GM12878 (cell line): ENCODE data around the gene CALM3. TPM values are rescaled to one million over a fixed set of nuclear protein-coding genes. Genes with fewer than 3 reads are reported as not detected.

Experiments
- ATAC-seq: fragments of 200-7000 bp; cut with Tn5 transposase; 3 replicates; pipeline ENCODE4 v1.9.1; 2020; ENCODE audit warnings: mild to moderate bottlenecking, moderate library complexity
- BruUV-seq: library from RNA; stranded (reverse); fragments of 400-500 nt; replicated peaks from 2 replicates; lab custom pipeline; 2021; lab: Mats Ljungman, UMichigan
- CTCF ChIA-PET: fragments of 300-600 bp; sonication (Branson Sonifier 250); formaldehyde crosslinking; extraction: SDS; loops from one replicate; lab custom pipeline; 2021; ENCODE audit warnings: inconsistent platforms; lab: Yijun Ruan, JAX
- POLR2A ChIA-PET: fragments of 350-600 bp; formaldehyde crosslinking; extraction: SDS; loops from one replicate; lab custom pipeline; 2021; ENCODE audit warnings: inconsistent platforms; lab: Charles Lee
- RAD21 ChIA-PET: fragments of 300-600 bp; sonication (Branson Sonifier 250); formaldehyde crosslinking; loops from one replicate; lab custom pipeline; 2023; ENCODE audit warnings: antibody characterized with exemption; ENCODE audit not compliant: unreplicated experiment; lab: Charles Lee
- SMC1A ChIA-PET: fragments of 300-600 bp; sonication (Branson Sonifier 250); formaldehyde crosslinking; loops from one replicate; lab custom pipeline; 2023; ENCODE audit not compliant: unreplicated experiment, uncharacterized antibody; lab: Charles Lee
- DNase-seq: peaks from one replicate; pipeline ENCODE4 v3.0.0-alpha.2; 2011; ENCODE audit warnings: low read depth, low spot score
- FAIRE-seq: peaks from 3 replicates; lab custom pipeline; 2011; peaks lifted over from hg19 to GRCh38; lab: Jason Lieb, UNC
- H2AFZ ChIP-seq: 2 replicates; pipeline ENCODE4 v1.6.0; 2011; ENCODE audit warnings: low read depth, low read length, control low read depth; ENCODE audit not compliant: control insufficient read depth
- H3K27ac ChIP-seq: 2 replicates; pipeline ENCODE4 v1.5.1; 2011; ENCODE audit warnings: control low read depth; ENCODE audit not compliant: control insufficient read depth, insufficient read depth
- H3K27me3 ChIP-seq, 2 experiments: replicated peaks in 1 of 2; 2 replicates each; pipeline versions ENCODE4 v1.6.0 to v1.6.1; 2011; ENCODE audit warnings: low read length in 1 of 2; ENCODE audit not compliant: control insufficient read depth in 2 of 2, insufficient read depth in 2 of 2
- H3K36me3 ChIP-seq, 2 experiments: 2 replicates each; pipeline ENCODE4 v1.5.1; 2011; ENCODE audit warnings: low read length in 1 of 2; ENCODE audit not compliant: control insufficient read depth in 2 of 2, insufficient read depth in 2 of 2
- H3K4me1 ChIP-seq: 2 replicates; pipeline ENCODE4 v1.6.1; 2011; ENCODE audit warnings: mild to moderate bottlenecking, low read length, moderate library complexity, mixed read lengths; ENCODE audit not compliant: control insufficient read depth, insufficient read depth
- H3K4me2 ChIP-seq: 2 replicates; pipeline ENCODE4 v1.6.0; 2011; ENCODE audit warnings: control low read depth; ENCODE audit not compliant: control insufficient read depth, insufficient read depth
- H3K4me3 ChIP-seq: fragments of 200-600 bp; sonication (generic); 2 replicates; pipeline ENCODE4 v1.5.1; 2016
- H3K79me2 ChIP-seq: 2 replicates; pipeline ENCODE4 v1.6.0; 2011; ENCODE audit warnings: low read length; ENCODE audit not compliant: control insufficient read depth, insufficient read depth
- H3K9ac ChIP-seq: 2 replicates; pipeline ENCODE4 v1.8.0; 2011; ENCODE audit warnings: low read length, control low read depth, mixed read lengths; ENCODE audit not compliant: control insufficient read depth, insufficient read depth
- H3K9me3 ChIP-seq: replicated peaks from 3 replicates; pipeline ENCODE4 v1.5.1; 2011; ENCODE audit warnings: mild to moderate bottlenecking, low read length; ENCODE audit not compliant: control insufficient read depth, insufficient read depth
- H4K20me1 ChIP-seq: 2 replicates; pipeline ENCODE4 v1.6.0; 2011; ENCODE audit not compliant: control insufficient read depth, insufficient read depth
- CBFB ChIP-seq: IDR thresholded peaks from 2 replicates; pipeline ENCODE4 v1.6.1; 2016; ENCODE audit warnings: antibody characterized with exemption, low read depth
- EZH2 ChIP-seq: IDR thresholded peaks from 2 replicates; pipeline ENCODE4 v1.6.1; 2012; ENCODE audit warnings: low read depth, mild to moderate bottlenecking, control low read depth, inconsistent platforms, low read length, borderline replicate concordance; ENCODE audit not compliant: control insufficient read depth
- LARP7 ChIP-seq: fragments of 450-650 bp; IDR thresholded peaks from 2 replicates; pipeline ENCODE4 v1.6.1; 2017; ENCODE audit warnings: mild to moderate bottlenecking
- NBN ChIP-seq: fragments of 450-650 bp; IDR thresholded peaks from 2 replicates; pipeline ENCODE4 v1.6.1; 2016
- NFIC ChIP-seq: IDR thresholded peaks from 2 replicates; pipeline ENCODE4 v1.6.1; 2012; ENCODE audit warnings: low read depth, mild to moderate bottlenecking, inconsistent platforms, low read length, moderate library complexity
- SKIL ChIP-seq: fragments of 450-650 bp; IDR thresholded peaks from 2 replicates; pipeline ENCODE4 v1.6.1; 2017; ENCODE audit warnings: mild to moderate bottlenecking, low read depth, inconsistent platforms; ENCODE audit not compliant: poor library complexity, severe bottlenecking
- whole genome bisulfite sequencing: methylation state at CpG from one replicate; pipeline ENCODE4 v1.1.6; 2016; ENCODE audit warnings: low lambda C conversion rate; ENCODE audit not compliant: insufficient replicate concordance, insufficient coverage; ENCODE audit errors: missing lambda C conversion rate; 5-methylcytosine and 5-hydroxymethylcytosine counted together
- in situ Hi-C: fragments of 300-500 bp; cut with MboI; formaldehyde crosslinking; loops from 9 replicates; pipeline ENCODE4 v1.14.3; 2018; ENCODE audit warnings: mixed read lengths
- intact Hi-C: fragments of 100-400 bp; cut with micrococcal nuclease; formaldehyde crosslinking; loops from one replicate; pipeline ENCODE4 v1.14.2; 2022; ENCODE audit not compliant: unreplicated experiment
- polyA plus RNA-seq, 11 experiments: library from polyadenylated mRNA; depleted of rRNA in 4 of 11; unstranded in 6 of 11; stranded (reverse) in 5 of 11; fragments of >200 nt; fragmentation: Nextera tagmentation in 4 of 11; fragmentation: Illumina TruSeq in 1 of 11; extraction: Ambion mirVana in 4 of 11; extraction: Trizol in 1 of 11; gene quantifications; 1 replicate in 1 of 11; 2 replicates in 10 of 11; pipeline versions ENCODE4 v1.2.1 to v1.2.3, GENCODE V29; 2011 to 2016; ENCODE audit warnings: inconsistent platforms in 2 of 11, missing spikeins in 2 of 11, low read depth in 1 of 11
- total RNA-seq, 4 experiments: library from RNA; depleted of rRNA in 3 of 4; stranded (reverse); fragments of >200 nt in 3 of 4; fragmentation: Illumina TruSeq in 1 of 4; extraction: Trizol in 1 of 4; gene quantifications; 2 replicates each; pipeline versions ENCODE4 v1.2.1 to v1.2.3, GENCODE V29; 2013 to 2021

Gene CALM3
- total and polyA plus RNA-seq, 10 of the 15 experiments (the other 5 are each of a cell fraction or from before 2014, with no cell fraction given) = 164 to 849 (median 347) TPM

GRCh38 chr19:46622118-46622446, 21.0 kb downstream of the CALM3 start:
- H3K27ac ChIP-seq = peak overlapping the region; percentile 46
- POLR2A ChIA-PET = interaction anchor here (0.9 to 7.7 kb wide), 4 partner anchors 9 to 38 kb away, joined by 3 to 72 read pairs (median 8); partner anchors contain the start of gene CALM3
- CTCF ChIA-PET = interaction anchor here (1.1 to 13.7 kb wide), 8 partner anchors 9 to 118 kb away, joined by 3 to 434 read pairs (median 6); partner anchors contain the start of genes CALM3 and DACT3
- no peaks in the 10 kb centered on the region for H3K27me3 ChIP-seq
- H3K4me2 ChIP-seq = peak overlapping the region; percentile 81
- no TSS peak for BruUV-seq
- H4K20me1 ChIP-seq = no peaks in the 10 kb centered on the region
- H3K36me3 ChIP-seq = no peaks in the 10 kb centered on the region
- no peak for TF ChIP-seq LARP7
- no peak for TF ChIP-seq CBFB
- no peak for TF ChIP-seq SKIL
- TF ChIP-seq NFIC = no peak
- TF ChIP-seq EZH2 = no peak
- no peak for TF ChIP-seq NBN
- intact Hi-C loops = no loop called here
- peak overlapping the region; percentile 53 for H3K4me3 ChIP-seq
- no peak for DNase-seq
- in situ Hi-C loops = no loop called here
- no peak for ATAC-seq
- no peak overlapping the region for H2AFZ ChIP-seq
- SMC1A ChIA-PET = interaction anchor here (0.9 to 17.6 kb wide), 6 partner anchors 7 to 40 kb away, joined by 3 to 286 read pairs (median 5); partner anchors contain the start of gene DACT3
- no peaks in the 10 kb centered on the region for H3K9me3 ChIP-seq
- H3K4me1 ChIP-seq = peaks cover 54% of the 10 kb centered on the region
- RAD21 ChIA-PET = interaction anchor here (1.4 to 1.7 kb wide), 2 partner anchors 10 to 39 kb away, joined by 6 to 12 read pairs; partner anchors contain the start of gene DACT3
- no peak for FAIRE-seq
- H3K9ac ChIP-seq = peak overlapping the region; percentile 40; the same call in 1 of the 2 replicates
- peaks cover 32% of the 10 kb centered on the region for H3K79me2 ChIP-seq
- 44% methylated on average over 7 of the region's 7 CpGs for WGBS
